HepG2 (cell line): Measurements from ENCODE around the gene INO80E. TPM values are rescaled to one million over a fixed set of nuclear protein-coding genes. Genes with fewer than 3 reads are reported as not detected.

Experiments used
- CENPT ChIP-seq: sonication (generic); formaldehyde crosslinking; IDR thresholded peaks from 2 replicates; pipeline ENCODE4 v1.8.0; 2022; ENCODE audit warnings: low read depth, mild to moderate bottlenecking, moderate library complexity, missing genetic modification reagents
- HNRNPUL1 ChIP-seq: fragments of 200-400 bp; formaldehyde crosslinking; IDR thresholded peaks from 2 replicates; pipeline ENCODE4 v1.6.1; 2017; ENCODE audit warnings: low read depth, mild to moderate bottlenecking, low read length, moderate library complexity
- KDM1A ChIP-seq: IDR thresholded peaks from 2 replicates; pipeline ENCODE4 v1.6.1; 2016; ENCODE audit warnings: missing compliant biosample characterization
- KLF11 ChIP-seq: IDR thresholded peaks from 2 replicates; pipeline ENCODE4 v1.6.1; 2016; ENCODE audit warnings: missing compliant biosample characterization
- KLF9 ChIP-seq: IDR thresholded peaks from 2 replicates; pipeline ENCODE4 v1.6.1; 2016; ENCODE audit warnings: low read depth
- NPAS2 ChIP-seq: sonication (generic); formaldehyde crosslinking; IDR thresholded peaks from 2 replicates; pipeline ENCODE4 v1.8.0; 2022; ENCODE audit warnings: mild to moderate bottlenecking, missing genetic modification reagents, borderline replicate concordance
- PAF1 ChIP-seq: IDR thresholded peaks from 2 replicates; pipeline ENCODE4 v1.6.1; 2016; ENCODE audit warnings: missing genetic modification reagents, missing compliant biosample characterization
- PCBP1 ChIP-seq: fragments of 200-400 bp; formaldehyde crosslinking; IDR thresholded peaks from 2 replicates; pipeline ENCODE4 v1.6.1; 2017; ENCODE audit warnings: mild to moderate bottlenecking, low read depth, low read length, borderline replicate concordance
- SAFB2 ChIP-seq: sonication (generic); formaldehyde crosslinking; IDR thresholded peaks from 2 replicates; pipeline ENCODE4 v1.5.1; 2020; ENCODE audit warnings: missing genetic modification reagents, low read depth, mild to moderate bottlenecking, borderline replicate concordance
- TRIM22 ChIP-seq: fragments of 450-650 bp; IDR thresholded peaks from 2 replicates; pipeline ENCODE4 v1.6.1; 2017
- TRIM24 ChIP-seq: sonication (generic); formaldehyde crosslinking; IDR thresholded peaks from 2 replicates; pipeline ENCODE4 v1.8.0; 2022; ENCODE audit warnings: mild to moderate bottlenecking, missing genetic modification reagents
- YEATS2 ChIP-seq: sonication (generic); formaldehyde crosslinking; IDR thresholded peaks from 2 replicates; pipeline ENCODE4 v1.4.0; 2020; ENCODE audit warnings: missing genetic modification reagents, borderline replicate concordance
- ZBTB25 ChIP-seq: IDR thresholded peaks from 2 replicates; pipeline ENCODE4 v1.6.1; 2018; ENCODE audit warnings: missing genetic modification reagents
- ZNF343 ChIP-seq: sonication (generic); formaldehyde crosslinking; IDR thresholded peaks from 2 replicates; pipeline ENCODE4 v1.4.0; 2020; ENCODE audit warnings: mild to moderate bottlenecking, missing genetic modification reagents
- ZNF501 ChIP-seq: sonication (generic); formaldehyde crosslinking; IDR thresholded peaks from 2 replicates; pipeline ENCODE4 v1.5.1; 2020; ENCODE audit warnings: mild to moderate bottlenecking, moderate library complexity, missing genetic modification reagents
- ZNF513 ChIP-seq: sonication (generic); formaldehyde crosslinking; conservative IDR thresholded peaks from 2 replicates; pipeline ENCODE4 v1.5.0; 2020; ENCODE audit warnings: missing genetic modification reagents
- ZNF788 ChIP-seq: sonication (generic); formaldehyde crosslinking; IDR thresholded peaks from 2 replicates; pipeline ENCODE4 v1.5.0; 2020; ENCODE audit warnings: mild to moderate bottlenecking, missing genetic modification reagents, borderline replicate concordance
- ZSCAN22 ChIP-seq: sonication (generic); formaldehyde crosslinking; IDR thresholded peaks from 2 replicates; pipeline ENCODE4 v1.4.0; 2020; ENCODE audit warnings: mild to moderate bottlenecking, missing genetic modification reagents
- ZSCAN30 ChIP-seq: sonication (generic); formaldehyde crosslinking; IDR thresholded peaks from 2 replicates; pipeline ENCODE4 v1.5.0; 2020; ENCODE audit warnings: mild to moderate bottlenecking, missing genetic modification reagents
- ZSCAN9 ChIP-seq: IDR thresholded peaks from 2 replicates; pipeline ENCODE4 v1.6.1; 2016; ENCODE audit warnings: borderline replicate concordance
- polyA plus RNA-seq, 8 experiments: library from polyadenylated mRNA; depleted of rRNA in 3 of 8; stranded (reverse) in 7 of 8; unstranded in 1 of 8; fragments of >200 nt; fragmentation: Illumina TruSeq in 4 of 8; extraction: Trizol in 4 of 8; gene quantifications; 2 replicates each; pipeline versions ENCODE4 v1.2.1 to v1.2.3, GENCODE V29; 2011 to 2016; ENCODE audit warnings: low read depth in 4 of 8, missing spikeins in 1 of 8, mixed read lengths in 1 of 8; ENCODE audit not compliant: insufficient read depth in 1 of 8
- total RNA-seq, 5 experiments: library from RNA; depleted of rRNA; stranded (reverse); fragments of >200 nt; fragmentation: Illumina TruSeq; extraction: Trizol; gene quantifications; 2 replicates each; pipeline ENCODE4 v1.2.3, GENCODE V29; 2016; ENCODE audit warnings: low read depth in 1 of 5
- TF ChIP-seq, protein P1 (sequence below): sonication (generic); formaldehyde crosslinking; IDR thresholded peaks from 2 replicates; pipeline ENCODE4 v1.8.1; 2023; ENCODE audit warnings: missing genetic modification reagents, inconsistent platforms, borderline replicate concordance

The INO80E gene
- total and polyA plus RNA-seq, 2 of the 13 experiments (the other 11 are each of a cell fraction or from before 2014, with no cell fraction given), result 25.8 to 45.6 TPM

DNA sequence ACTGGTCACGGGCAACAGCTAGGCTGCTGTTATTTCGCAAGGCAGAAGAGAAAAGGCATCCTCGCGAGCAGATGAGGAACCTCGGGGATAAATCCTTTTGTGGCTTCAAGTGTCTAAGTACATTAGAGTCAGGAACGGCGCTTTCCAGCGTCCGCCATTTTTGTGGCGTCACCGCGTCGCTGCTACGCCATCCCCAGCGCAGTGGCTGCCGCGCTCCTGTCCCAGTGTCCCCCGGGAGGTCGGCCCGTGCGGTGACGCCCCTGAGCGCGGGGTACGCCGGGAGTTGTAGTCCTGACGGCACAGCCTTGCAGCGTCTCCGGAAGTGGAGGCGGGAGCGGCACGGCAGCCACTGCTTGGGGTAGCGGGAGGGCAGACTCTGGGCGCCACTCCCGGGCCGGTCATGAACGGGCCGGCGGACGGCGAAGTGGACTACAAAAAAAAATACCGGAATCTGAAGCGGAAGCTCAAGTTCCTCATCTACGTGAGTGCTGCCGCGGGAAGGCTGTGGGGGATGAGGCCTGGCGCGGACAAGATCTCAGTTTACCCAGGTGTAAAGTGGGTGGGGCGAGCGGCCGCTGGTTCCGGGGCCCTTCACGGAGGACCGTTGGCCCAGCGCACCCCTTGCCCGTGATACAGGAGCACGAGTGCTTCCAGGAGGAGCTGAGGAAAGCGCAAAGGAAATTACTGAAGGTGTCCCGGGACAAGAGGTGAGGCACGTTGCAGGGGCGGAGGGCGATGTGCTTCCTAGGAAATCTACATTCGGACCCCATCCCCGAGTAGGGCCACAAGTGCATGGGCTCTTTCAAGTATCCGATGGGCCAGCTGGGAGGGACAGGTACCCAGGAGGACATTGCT, at the start of gene INO80E (continued):
- TF ChIP-seq TRIM22, result no peak
- TF ChIP-seq ZBTB25, result peak; percentile 90
- TF ChIP-seq ZSCAN22 (CRISPR knock-in tag), result no peak
- no peak for TF ChIP-seq PAF1 (CRISPR knock-in tag)
- TF ChIP-seq TRIM24 (CRISPR knock-in tag), result no peak
- peak; percentile 91; the same call in 1 of the 2 replicates for TF ChIP-seq ZNF788 (CRISPR knock-in tag)
- TF ChIP-seq ZNF343, result no peak
- 0 out of 2 replicates have a peak, but pooled peaks have one; percentile 27 for TF ChIP-seq CENPT
- no peak; the same call in none of the 2 replicates for TF ChIP-seq KLF9 (CRISPR knock-in tag)
- peak; percentile 77; the same call in 1 of the 2 replicates for TF ChIP-seq KDM1A
- 0 out of 2 replicates have a peak, but pooled peaks have one; percentile 41 for TF ChIP-seq ZNF513 (CRISPR knock-in tag)
- peak; percentile 100 for TF ChIP-seq ZNF501
- peak; percentile 79 for TF ChIP-seq KLF11
- TF ChIP-seq SAFB2 (CRISPR knock-in tag), result 0 out of 2 replicates have a peak, but pooled peaks have one; percentile 36
- peak; percentile 79; the same call in 1 of the 2 replicates for TF ChIP-seq PCBP1
- TF ChIP-seq HNRNPUL1, result no peak
- TF ChIP-seq, protein P1, sequence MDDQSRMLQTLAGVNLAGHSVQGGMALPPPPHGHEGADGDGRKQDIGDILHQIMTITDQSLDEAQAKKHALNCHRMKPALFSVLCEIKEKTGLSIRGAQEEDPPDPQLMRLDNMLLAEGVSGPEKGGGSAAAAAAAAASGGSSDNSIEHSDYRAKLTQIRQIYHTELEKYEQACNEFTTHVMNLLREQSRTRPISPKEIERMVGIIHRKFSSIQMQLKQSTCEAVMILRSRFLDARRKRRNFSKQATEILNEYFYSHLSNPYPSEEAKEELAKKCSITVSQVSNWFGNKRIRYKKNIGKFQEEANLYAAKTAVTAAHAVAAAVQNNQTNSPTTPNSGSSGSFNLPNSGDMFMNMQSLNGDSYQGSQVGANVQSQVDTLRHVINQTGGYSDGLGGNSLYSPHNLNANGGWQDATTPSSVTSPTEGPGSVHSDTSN (CRISPR knock-in tag), result no peak
- peak; percentile 94 for TF ChIP-seq YEATS2 (CRISPR knock-in tag)
- no peak for TF ChIP-seq NPAS2 (CRISPR knock-in tag)
- TF ChIP-seq ZSCAN30 (CRISPR knock-in tag), result peak; percentile 95; the same call in 1 of the 2 replicates
- TF ChIP-seq ZSCAN9 (CRISPR knock-in tag), result peak; percentile 93
